Muscle layer of colon (tissue), 2 donors: Measurements from ENCODE around the gene HERC4.

Experiments
- H3K27ac ChIP-seq: one replicate; pipeline ENCODE4 v1.7.0; 2013; ENCODE audit warnings: low read depth, mild to moderate bottlenecking, low read length, moderate library complexity
- H3K27me3 ChIP-seq, 2 donors: one replicate each; pipeline ENCODE4 v1.7.0; 2013; ENCODE audit warnings: low read length in 2 of 2, mild to moderate bottlenecking in 2 of 2; ENCODE audit not compliant: insufficient read depth in 2 of 2, control insufficient read depth in 1 of 2
- H3K36me3 ChIP-seq: one replicate; pipeline ENCODE4 v1.7.0; 2013; ENCODE audit warnings: mild to moderate bottlenecking, low read length; ENCODE audit not compliant: insufficient read depth
- H3K4me1 ChIP-seq: one replicate; pipeline ENCODE4 v1.7.0; 2013; ENCODE audit warnings: mild to moderate bottlenecking, low read length; ENCODE audit not compliant: insufficient read depth
- H3K4me3 ChIP-seq, 2 donors: one replicate each; pipeline ENCODE4 v1.7.0; 2013; ENCODE audit warnings: low read length in 2 of 2, low read depth in 1 of 2, mild to moderate bottlenecking in 1 of 2, moderate library complexity in 1 of 2
- H3K9ac ChIP-seq: one replicate; pipeline ENCODE4 v1.7.0; 2013; ENCODE audit warnings: low read length
- H3K9me3 ChIP-seq: one replicate; pipeline ENCODE4 v1.7.0; 2013; ENCODE audit warnings: mild to moderate bottlenecking, low read length
- donor health status: abdominal sarcoma.
- donor health status: Adenocarcinoma of cecum.

The HERC4 gene

DNA sequence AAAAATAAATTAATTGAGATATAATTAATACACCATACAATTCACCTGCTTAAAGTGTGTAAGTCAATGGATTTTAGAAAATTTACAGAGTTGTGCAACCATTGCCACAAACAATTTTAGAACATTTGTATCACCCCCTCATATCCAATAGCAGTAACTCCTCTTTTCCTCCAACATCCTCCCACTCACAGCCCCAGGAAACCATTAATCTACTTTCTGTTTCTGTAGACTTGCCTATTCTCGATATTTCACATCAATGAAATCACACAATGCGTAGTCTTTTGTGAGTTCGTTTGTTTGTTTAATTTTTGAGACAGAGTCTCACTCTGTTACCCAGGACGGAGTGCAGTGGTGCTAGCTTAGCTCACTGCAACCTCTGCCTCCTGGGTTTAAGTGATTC, 13.7 kb upstream of the HERC4 start:
- Histone ChIP-seq H3K36me3 (no peaks in the 10 kb centered on the region), H3K9ac (no peak overlapping the region), H3K9me3 (no peaks in the 10 kb centered on the region), H3K4me1 (no peaks in the 10 kb centered on the region), H3K27me3 (no peaks in the 10 kb centered on the region), H3K27ac (no peak overlapping the region), H3K4me3 (no peak overlapping the region)

DNA sequence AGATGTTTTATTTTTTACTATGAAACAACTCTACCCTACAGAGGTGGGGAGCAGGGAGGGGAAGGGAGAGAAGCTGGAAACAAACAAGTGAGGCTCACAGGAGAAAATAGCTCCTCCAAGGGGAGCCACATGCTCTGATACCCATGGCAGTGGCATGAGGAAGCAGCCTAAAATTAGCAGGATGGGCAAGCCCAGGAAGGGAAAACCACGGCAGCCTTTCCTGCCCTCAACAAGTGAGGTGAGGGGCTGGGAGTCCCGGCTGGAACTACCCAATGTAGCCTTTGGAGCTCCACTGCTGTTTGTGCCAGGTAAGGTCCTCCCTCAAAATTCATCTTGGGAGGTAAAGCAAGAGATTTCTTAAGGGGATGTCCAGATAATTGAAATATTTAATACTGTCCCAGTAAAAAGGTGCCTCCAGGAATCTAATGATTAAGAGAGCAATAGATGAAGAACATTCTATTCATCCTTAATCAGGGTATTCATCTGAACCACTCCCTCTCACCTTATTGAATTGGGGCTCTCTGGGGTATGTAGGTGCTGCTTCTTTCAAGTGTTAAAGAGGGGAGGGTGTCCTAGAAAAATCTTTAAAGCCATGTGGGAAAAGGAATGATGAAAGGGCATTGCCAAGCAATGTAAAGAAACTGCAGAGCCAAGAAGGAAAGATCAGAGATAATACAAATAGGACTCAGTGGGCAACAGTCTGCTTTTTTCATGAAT, 12.8 kb upstream of the HERC4 start:
- Histone ChIP-seq H3K4me3 (no peak overlapping the region), H3K36me3 (no peaks in the 10 kb centered on the region), H3K27ac (no peak overlapping the region), H3K9me3 (no peaks in the 10 kb centered on the region), H3K27me3 (no peaks in the 10 kb centered on the region), H3K9ac (no peak overlapping the region), H3K4me1 (no peaks in the 10 kb centered on the region)

DNA sequence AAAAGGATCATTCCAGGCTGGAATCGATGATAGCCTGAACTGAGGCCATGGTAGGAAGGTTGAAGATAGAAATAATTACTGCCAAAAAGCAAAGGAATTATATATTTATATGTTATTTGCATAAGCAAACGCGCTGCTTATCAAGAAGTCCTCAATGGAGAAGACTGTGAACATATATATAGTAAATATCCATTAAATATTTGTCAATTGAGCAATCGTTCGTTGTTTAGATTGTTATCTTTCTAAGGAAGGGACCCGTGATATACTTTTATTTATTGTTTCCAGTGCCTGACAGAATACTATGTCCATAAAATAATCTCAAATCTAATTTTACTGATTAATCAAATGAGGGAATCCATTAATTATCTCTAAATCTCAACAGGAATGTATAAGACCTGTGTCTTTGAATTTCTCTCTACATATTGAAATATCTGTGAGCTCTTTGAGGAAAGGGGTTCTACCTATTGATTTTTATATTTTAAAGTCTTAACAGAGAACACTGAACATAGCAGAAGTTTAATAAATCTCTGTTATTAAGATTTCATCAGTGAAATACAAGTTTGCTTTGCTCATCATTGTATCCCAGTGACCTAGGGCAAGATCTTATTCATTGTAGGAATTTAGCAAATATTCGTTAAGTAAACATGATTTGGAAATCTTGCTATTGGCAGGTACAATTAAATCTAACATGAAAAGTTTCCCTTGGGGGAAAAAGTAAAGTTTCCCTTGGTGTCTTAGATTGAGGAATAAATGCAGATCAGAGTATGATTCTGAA, 12.0 kb upstream of the HERC4 start:
- Histone ChIP-seq H3K9me3 (no peaks in the 10 kb centered on the region), H3K9ac (no peak overlapping the region), H3K27ac (no peak overlapping the region), H3K4me3 (no peak overlapping the region), H3K36me3 (no peaks in the 10 kb centered on the region), H3K4me1 (no peaks in the 10 kb centered on the region), H3K27me3 (no peaks in the 10 kb centered on the region)

DNA sequence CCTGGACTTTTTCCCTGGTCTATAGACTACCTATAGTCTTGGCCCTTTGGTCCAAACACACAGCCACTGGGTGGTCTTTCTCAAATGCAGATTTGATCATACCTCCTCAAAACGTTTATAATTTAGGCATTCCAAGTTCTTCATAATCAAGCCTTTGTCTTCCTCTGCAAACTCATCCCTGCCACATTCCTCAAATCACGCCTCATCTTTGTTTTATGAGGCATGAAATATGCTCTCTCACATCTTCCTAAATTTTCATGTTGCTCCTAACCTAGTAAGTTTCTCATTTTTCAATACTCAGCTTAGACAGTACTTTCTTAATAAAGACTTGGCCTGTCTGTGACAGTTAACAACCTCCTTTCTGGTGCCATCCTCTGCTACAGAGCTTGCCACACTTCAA, 10.9 kb upstream of the HERC4 start:
- H3K36me3 ChIP-seq, result no peaks in the 10 kb centered on the region
- no peak overlapping the region for H3K9ac ChIP-seq

DNA sequence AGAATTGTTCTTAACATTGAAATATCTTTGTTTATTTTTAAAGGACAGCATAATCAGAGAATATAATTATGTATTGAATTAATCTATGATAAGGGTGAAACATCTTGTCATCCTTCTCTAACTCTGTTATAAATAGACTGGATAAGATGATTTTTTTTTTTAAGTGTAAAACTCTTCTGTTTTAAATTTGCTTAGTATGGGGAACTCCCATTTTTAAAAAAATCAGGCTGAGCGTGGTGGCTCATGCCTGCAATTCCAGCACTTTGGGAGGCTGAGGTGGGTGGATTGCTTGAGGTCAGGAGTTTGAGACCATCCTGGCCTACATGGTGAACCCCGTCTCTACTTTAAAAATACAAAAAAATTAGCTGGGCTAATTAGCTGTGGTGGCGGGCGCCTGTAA, 9.4 kb upstream of the HERC4 start:
- Histone ChIP-seq H3K9ac (no peak overlapping the region), H3K27me3 (no peaks in the 10 kb centered on the region), H3K36me3 (no peaks in the 10 kb centered on the region), H3K27ac (no peak overlapping the region), H3K4me3 (no peak overlapping the region), H3K4me1 (no peaks in the 10 kb centered on the region), H3K9me3 (no peaks in the 10 kb centered on the region)

More for the DNA sequence above, 10.9 kb upstream of the HERC4 start:
- Histone ChIP-seq H3K4me1 (no peaks in the 10 kb centered on the region), H3K27me3 (no peaks in the 10 kb centered on the region), H3K9me3 (no peaks in the 10 kb centered on the region), H3K27ac (no peak overlapping the region), H3K4me3 (no peak overlapping the region)

DNA sequence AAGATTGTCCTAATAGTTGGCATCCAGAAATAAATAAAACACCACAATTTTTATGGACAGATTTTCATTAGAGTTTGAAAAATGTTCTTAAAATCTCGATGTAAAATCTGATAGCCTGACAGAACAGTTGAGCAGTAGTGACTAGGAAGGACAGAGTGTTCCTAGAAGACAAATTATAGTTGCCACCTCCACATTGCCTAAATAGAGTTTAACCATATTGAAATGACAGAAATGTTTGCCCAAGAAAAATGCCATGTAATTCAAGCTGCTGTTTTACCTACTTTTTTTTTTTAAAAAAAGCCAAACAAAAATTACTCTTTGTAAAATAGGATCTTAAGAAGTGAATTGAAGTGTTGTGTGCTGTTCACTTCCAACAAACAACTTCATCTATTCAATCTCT, 8.9 kb upstream of the HERC4 start:
- Histone ChIP-seq H3K36me3 (no peaks in the 10 kb centered on the region), H3K27ac (no peak overlapping the region), H3K9me3 (no peaks in the 10 kb centered on the region), H3K9ac (no peak overlapping the region), H3K4me1 (no peaks in the 10 kb centered on the region), H3K27me3 (no peaks in the 10 kb centered on the region), H3K4me3 (no peak overlapping the region)

DNA sequence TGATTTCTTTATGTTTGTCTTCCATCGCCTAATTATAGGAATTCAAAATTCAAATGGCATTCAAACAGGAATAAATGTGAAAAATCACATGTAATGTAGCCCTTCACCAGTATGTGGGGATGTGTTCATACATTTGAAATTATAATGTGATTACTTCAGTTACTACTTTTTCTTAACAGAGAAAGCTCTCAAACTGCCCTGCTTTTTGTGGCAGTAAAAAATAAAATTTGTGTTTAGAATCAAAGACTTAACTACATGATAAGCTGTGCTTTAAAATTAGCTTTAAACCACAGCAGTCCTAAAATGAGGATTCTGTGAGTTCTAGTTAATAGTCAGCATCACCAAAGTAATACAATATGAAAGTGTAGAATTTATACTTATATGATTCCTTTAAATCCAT, 7.8 kb upstream of the HERC4 start:
- Histone ChIP-seq H3K9ac (no peak overlapping the region), H3K4me1 (no peaks in the 10 kb centered on the region), H3K27ac (no peak overlapping the region), H3K4me3 (no peak overlapping the region), H3K36me3 (no peaks in the 10 kb centered on the region), H3K9me3 (no peaks in the 10 kb centered on the region), H3K27me3 (no peaks in the 10 kb centered on the region)

DNA sequence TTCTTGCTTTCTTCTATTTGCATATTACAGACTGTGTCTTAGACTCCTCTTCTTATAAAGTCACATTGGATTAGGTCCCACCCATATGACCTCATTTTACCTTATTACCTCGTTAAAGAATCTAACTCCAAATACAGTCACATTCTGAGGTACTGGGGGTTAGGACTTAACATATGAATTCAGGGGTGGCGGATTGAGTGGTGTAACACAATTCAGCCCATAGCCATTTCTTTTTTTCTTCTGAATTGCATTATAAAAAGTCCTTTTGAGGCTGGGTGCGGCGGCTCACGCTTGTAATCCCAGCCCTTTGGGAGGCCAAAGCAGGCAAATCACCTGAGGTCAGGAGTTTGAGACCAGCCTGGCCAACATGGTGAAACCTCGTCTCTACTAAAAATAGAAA, 6.8 kb upstream of the HERC4 start:
- Histone ChIP-seq H3K36me3 (no peaks in the 10 kb centered on the region), H3K4me1 (no peaks in the 10 kb centered on the region), H3K27ac (no peak overlapping the region), H3K9me3 (no peaks in the 10 kb centered on the region), H3K27me3 (no peaks in the 10 kb centered on the region), H3K4me3 (no peak overlapping the region), H3K9ac (no peak overlapping the region)

DNA sequence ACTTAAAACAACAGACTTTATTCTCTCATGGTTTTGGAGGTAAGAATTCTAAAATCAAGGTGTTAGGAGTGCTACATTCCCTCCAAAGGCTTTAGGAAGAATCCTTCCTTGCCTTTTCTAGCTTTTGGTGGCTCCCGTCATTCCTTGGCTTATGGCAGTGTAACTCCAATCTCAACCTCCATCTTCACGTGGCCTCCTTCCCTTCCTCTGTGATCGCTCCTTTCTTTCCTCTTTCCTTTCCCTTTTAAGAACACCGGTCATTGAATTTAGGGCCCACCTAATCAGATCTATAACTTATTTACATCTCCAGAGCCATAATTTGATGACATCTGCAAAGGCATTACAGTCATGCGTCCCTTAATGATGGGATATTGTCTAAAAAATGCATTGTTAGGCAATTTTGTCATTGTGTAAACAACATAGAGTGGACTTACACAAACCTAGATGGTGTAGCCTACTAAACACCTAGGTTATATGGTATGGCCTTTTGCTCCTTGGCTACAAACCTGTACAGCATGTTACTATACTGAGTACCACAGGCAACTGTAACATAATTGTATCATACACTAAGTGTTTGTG, 5.9 kb upstream of the HERC4 start:
- H3K27ac ChIP-seq, result no peak overlapping the region
- H3K27me3 ChIP-seq, result no peaks in the 10 kb centered on the region
- H3K4me3 ChIP-seq, result no peak overlapping the region
- no peak overlapping the region for H3K9ac ChIP-seq
- H3K4me1 ChIP-seq, result no peaks in the 10 kb centered on the region
- no peaks in the 10 kb centered on the region for H3K9me3 ChIP-seq
- H3K36me3 ChIP-seq, result no peaks in the 10 kb centered on the region

DNA sequence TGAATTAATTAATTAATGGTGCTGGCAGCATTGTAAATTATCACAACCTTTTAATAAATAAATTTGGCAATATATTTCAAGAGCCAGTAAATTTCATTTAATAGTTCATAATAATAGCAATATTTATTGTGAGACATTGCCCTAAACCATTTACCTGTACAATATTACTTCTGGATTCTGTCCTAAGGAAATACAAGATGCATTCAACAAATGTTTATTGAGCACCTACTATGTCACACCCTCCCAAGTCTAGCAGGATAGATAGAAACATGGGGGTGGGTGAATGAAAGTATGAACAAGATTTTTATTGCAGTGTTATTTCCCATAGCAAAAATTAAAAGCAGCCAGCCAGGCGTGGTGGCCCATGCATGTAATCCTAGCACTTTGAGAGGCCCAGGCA, 4.4 kb upstream of the HERC4 start:
- H3K9ac ChIP-seq, result no peak overlapping the region
- H3K27me3 ChIP-seq, result no peaks in the 10 kb centered on the region
- no peaks in the 10 kb centered on the region for H3K4me1 ChIP-seq
- H3K9me3 ChIP-seq, result no peaks in the 10 kb centered on the region
- H3K36me3 ChIP-seq, result no peaks in the 10 kb centered on the region
- H3K4me3 ChIP-seq, result no peak overlapping the region
- no peak overlapping the region for H3K27ac ChIP-seq

DNA sequence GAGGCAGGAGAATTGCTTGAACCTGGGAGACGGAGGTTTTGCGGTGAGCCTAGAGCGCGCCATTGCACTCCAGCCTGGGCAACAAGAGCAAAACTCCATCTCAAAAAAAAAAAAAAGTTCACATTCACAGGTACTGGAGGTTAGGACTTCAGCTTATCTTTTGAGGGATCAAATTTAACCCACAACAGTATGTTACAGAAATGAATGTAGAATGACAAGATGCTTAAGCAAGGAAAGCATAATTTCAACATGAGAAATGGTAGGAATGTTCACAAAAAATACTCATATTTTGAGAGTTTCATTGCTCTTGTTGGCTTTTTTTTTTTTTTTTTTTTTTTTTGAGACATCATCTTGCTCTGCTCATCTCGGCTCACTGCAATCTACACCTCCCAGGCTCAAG, 1.9 kb upstream of the HERC4 start:
- H3K4me3 ChIP-seq, result no peak overlapping the region
- H3K27me3 ChIP-seq, result no peaks in the 10 kb centered on the region
- H3K9me3 ChIP-seq, result no peaks in the 10 kb centered on the region
- H3K9ac ChIP-seq, result no peak overlapping the region
- no peaks in the 10 kb centered on the region for H3K36me3 ChIP-seq
- H3K27ac ChIP-seq, result no peak overlapping the region
- peaks cover 9% of the 10 kb centered on the region for H3K4me1 ChIP-seq
